Stimulated activated CD4-positive, alpha-beta T cell treated with anti-CD3 and anti-CD28 coated beads, Interleukin-1b, Interleukin-23, amount 100 ng/mL, for 48 hours (primary cell): Measurements from ENCODE around the gene YWHAQ.

ENCODE experiments used
- DNase-seq: peaks from one replicate; pipeline ENCODE4 v3.0.0-alpha.2; 2020

YWHAQ gene

GRCh38 chr2:9654452-9655100, 23.8 kb upstream of the YWHAQ start:
- DNase-seq = no peak

GRCh38 chr2:9653485-9654271, 22.9 kb upstream of the YWHAQ start:
- DNase-seq = no peak

- no peak for DNase-seq
Measured at GRCh38 chr2:9652898-9653479, 22.2 kb upstream of the YWHAQ start.

- no peak for DNase-seq
Measured at GRCh38 chr2:9652267-9652666, 21.5 kb upstream of the YWHAQ start.

- no peak for DNase-seq
Measured at GRCh38 chr2:9650119-9650821, 19.5 kb upstream of the YWHAQ start.

- DNase-seq = no peak
Measured at GRCh38 chr2:9649261-9649660, 18.5 kb upstream of the YWHAQ start.

GRCh38 chr2:9648821-9649220, 18.0 kb upstream of the YWHAQ start:
- DNase-seq = no peak

- DNase-seq = no peak
Measured at GRCh38 chr2:9647884-9648283, 17.1 kb upstream of the YWHAQ start.

- DNase-seq = no peak
Measured at GRCh38 chr2:9646196-9647030, 15.6 kb upstream of the YWHAQ start.

GRCh38 chr2:9644603-9645002, 13.8 kb upstream of the YWHAQ start:
- no peak for DNase-seq

- DNase-seq = no peak
Measured at GRCh38 chr2:9644021-9644420, 13.2 kb upstream of the YWHAQ start.

GRCh38 chr2:9641641-9642040, 10.8 kb upstream of the YWHAQ start:
- DNase-seq = peak; percentile 53

GRCh38 chr2:9640403-9641104, 9.8 kb upstream of the YWHAQ start:
- no peak for DNase-seq

- no peak for DNase-seq
Measured at GRCh38 chr2:9639740-9640343, 9.0 kb upstream of the YWHAQ start.

GRCh38 chr2:9639000-9639602, 8.3 kb upstream of the YWHAQ start:
- no peak for DNase-seq

- DNase-seq = no peak
Measured at GRCh38 chr2:9638532-9638931, 7.7 kb upstream of the YWHAQ start.

- DNase-seq = no peak
Measured at GRCh38 chr2:9637330-9637729, 6.5 kb upstream of the YWHAQ start.

GRCh38 chr2:9634133-9634532, 3.3 kb upstream of the YWHAQ start:
- DNase-seq = no peak

GRCh38 chr2:9631878-9632700, 1.3 kb upstream of the YWHAQ start:
- no peak for DNase-seq

- no peak for DNase-seq
Measured at GRCh38 chr2:9631553-9631819, 689 bp upstream of the YWHAQ start.
